ENCODE data around the gene KIAA1217. TPM values are rescaled to one million over a fixed set of nuclear protein-coding genes. Genes with fewer than 3 reads are reported as not detected.

The KIAA1217 gene
- total RNA-seq, 1 experiment from 2014 or later: 76.2 TPM

DNA sequence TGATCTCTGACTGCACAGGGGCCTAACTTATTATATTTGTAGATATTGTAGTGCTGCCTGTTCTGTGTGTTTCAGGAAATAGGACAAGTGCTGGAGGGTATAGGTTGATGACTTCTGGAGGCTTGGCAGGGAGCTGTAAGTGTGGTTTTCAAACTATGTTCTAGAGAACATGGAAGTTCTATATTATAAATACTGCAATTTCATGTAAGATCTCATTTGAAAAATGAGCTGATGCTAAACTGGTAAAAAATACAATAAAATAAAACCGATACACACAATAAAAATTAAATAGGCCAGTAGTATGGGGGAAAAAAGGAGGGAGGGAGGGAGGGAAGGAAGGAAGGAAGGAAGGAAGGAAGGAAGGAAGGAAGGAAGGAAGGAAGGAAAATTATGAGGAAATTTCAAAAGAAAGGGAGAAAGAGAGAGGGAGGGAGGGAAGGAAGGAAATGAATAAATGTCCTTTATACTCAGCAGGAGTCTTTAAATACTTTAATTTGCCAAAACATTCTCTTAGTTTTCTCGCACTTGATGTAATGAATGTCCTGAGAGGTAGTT is 181.3 kb downstream of the KIAA1217 start:
- Histone ChIP-seq H3K27ac (ENCODE audit: low read depth, low read length, poor library complexity, severe bottlenecking) (peak overlapping the region; percentile 100), H3K36me3 (ENCODE audit: insufficient read depth, low read length, poor library complexity, severe bottlenecking) (no peaks in the 10 kb centered on the region), H3K9me3 (ENCODE audit: low read depth, low read length, poor library complexity, severe bottlenecking) (no peaks in the 10 kb centered on the region), H3K4me3 (ENCODE audit: low read depth, low read length, poor library complexity, severe bottlenecking) (no peak overlapping the region), H3K4me1 (ENCODE audit: insufficient read depth, low read length, poor library complexity, severe bottlenecking) (peaks cover 61% of the 10 kb centered on the region), H3K27me3 (replicated peaks; ENCODE audit: insufficient read depth, low read depth, low read length, poor library complexity) (no peaks in the 10 kb centered on the region)
- peak; percentile 96 for DNase-seq (ENCODE audit: low spot score)
- ChIA-PET CTCF (interaction anchor here (0.6 to 1.4 kb wide), 6 partner anchors 93 to 396 kb away, joined by 3 to 6 read pairs (median 3); no protein-coding TSS in a partner anchor), POLR2A (ENCODE audit: low non-redundant PET) (interaction anchor here (0.6 kb wide), 2 partner anchors 19 to 40 kb away, joined by 3 read pairs; no protein-coding TSS in a partner anchor)
- no peak for TF ChIP-seq EZH2 (IDR thresholded peaks at IDR 0.05; ENCODE audit: borderline replicate concordance, low read depth, low read length, poor library complexity, severe bottlenecking)
- TF ChIP-seq, protein P1, sequence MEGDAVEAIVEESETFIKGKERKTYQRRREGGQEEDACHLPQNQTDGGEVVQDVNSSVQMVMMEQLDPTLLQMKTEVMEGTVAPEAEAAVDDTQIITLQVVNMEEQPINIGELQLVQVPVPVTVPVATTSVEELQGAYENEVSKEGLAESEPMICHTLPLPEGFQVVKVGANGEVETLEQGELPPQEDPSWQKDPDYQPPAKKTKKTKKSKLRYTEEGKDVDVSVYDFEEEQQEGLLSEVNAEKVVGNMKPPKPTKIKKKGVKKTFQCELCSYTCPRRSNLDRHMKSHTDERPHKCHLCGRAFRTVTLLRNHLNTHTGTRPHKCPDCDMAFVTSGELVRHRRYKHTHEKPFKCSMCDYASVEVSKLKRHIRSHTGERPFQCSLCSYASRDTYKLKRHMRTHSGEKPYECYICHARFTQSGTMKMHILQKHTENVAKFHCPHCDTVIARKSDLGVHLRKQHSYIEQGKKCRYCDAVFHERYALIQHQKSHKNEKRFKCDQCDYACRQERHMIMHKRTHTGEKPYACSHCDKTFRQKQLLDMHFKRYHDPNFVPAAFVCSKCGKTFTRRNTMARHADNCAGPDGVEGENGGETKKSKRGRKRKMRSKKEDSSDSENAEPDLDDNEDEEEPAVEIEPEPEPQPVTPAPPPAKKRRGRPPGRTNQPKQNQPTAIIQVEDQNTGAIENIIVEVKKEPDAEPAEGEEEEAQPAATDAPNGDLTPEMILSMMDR (conservative IDR thresholded peaks at IDR 0.05; ENCODE audit: low read depth, low read length): no peak
- intact Hi-C loops (cut with micrococcal nuclease; ENCODE audit: unreplicated experiment): loop anchor here (1.0 to 5.0 kb wide), 5 partner anchors 72 to 941 kb away; no protein-coding TSS in a partner anchor
- no TSS peak for BruUV-seq (replicated peaks)

- H3K36me3 ChIP-seq (ENCODE audit: insufficient read depth, low read length, poor library complexity, severe bottlenecking): no peaks in the 10 kb centered on the region
- H3K27ac ChIP-seq (ENCODE audit: low read depth, low read length, poor library complexity, severe bottlenecking): peak overlapping the region; percentile 100
- no peak overlapping the region for H3K4me3 ChIP-seq (ENCODE audit: low read depth, low read length, poor library complexity, severe bottlenecking)
- intact Hi-C loops (cut with micrococcal nuclease; ENCODE audit: unreplicated experiment): loop anchor here (1.0 to 5.0 kb wide), 6 partner anchors 72 to 941 kb away; no protein-coding TSS in a partner anchor
- ChIA-PET POLR2A (ENCODE audit: low non-redundant PET) (interaction anchor here (0.6 kb wide), 1 partner anchor 40 kb away, joined by 3 read pairs; no protein-coding TSS in a partner anchor), CTCF (interaction anchor here (0.6 to 1.4 kb wide), 3 partner anchors 129 to 397 kb away, joined by 3 to 6 read pairs (median 3); no protein-coding TSS in a partner anchor)
- no peaks in the 10 kb centered on the region for H3K9me3 ChIP-seq (ENCODE audit: low read depth, low read length, poor library complexity, severe bottlenecking)
- TSS peak; percentile 86 for BruUV-seq (replicated peaks)
- no peaks in the 10 kb centered on the region for H3K27me3 ChIP-seq (replicated peaks; ENCODE audit: insufficient read depth, low read depth, low read length, poor library complexity)
- TF ChIP-seq EZH2 (IDR thresholded peaks at IDR 0.05; ENCODE audit: borderline replicate concordance, low read depth, low read length, poor library complexity, severe bottlenecking): no peak
- TF ChIP-seq, protein P1 (conservative IDR thresholded peaks at IDR 0.05; ENCODE audit: low read depth, low read length): no peak
- peaks cover 56% of the 10 kb centered on the region for H3K4me1 ChIP-seq (ENCODE audit: insufficient read depth, low read length, poor library complexity, severe bottlenecking)
- DNase-seq (ENCODE audit: low spot score): no peak
Observed at GRCh38 chr10:24390746-24391145, 181.8 kb downstream of the KIAA1217 start.

- H3K9me3 ChIP-seq (ENCODE audit: low read depth, low read length, poor library complexity, severe bottlenecking): no peaks in the 10 kb centered on the region
- no peak overlapping the region for H3K4me3 ChIP-seq (ENCODE audit: low read depth, low read length, poor library complexity, severe bottlenecking)
- CTCF ChIA-PET: interaction anchor here (0.8 kb wide), 1 partner anchor 111 kb away, joined by 3 read pairs; no protein-coding TSS in a partner anchor
- H3K27ac ChIP-seq (ENCODE audit: low read depth, low read length, poor library complexity, severe bottlenecking): peak overlapping the region; percentile 100
- peaks cover 53% of the 10 kb centered on the region for H3K4me1 ChIP-seq (ENCODE audit: insufficient read depth, low read length, poor library complexity, severe bottlenecking)
- H3K27me3 ChIP-seq (replicated peaks; ENCODE audit: insufficient read depth, low read depth, low read length, poor library complexity): no peaks in the 10 kb centered on the region
- TF ChIP-seq, protein P1 (conservative IDR thresholded peaks at IDR 0.05; ENCODE audit: low read depth, low read length): no peak
- no peak for TF ChIP-seq EZH2 (IDR thresholded peaks at IDR 0.05; ENCODE audit: borderline replicate concordance, low read depth, low read length, poor library complexity, severe bottlenecking)
- BruUV-seq (replicated peaks): no TSS peak
- intact Hi-C loops (cut with micrococcal nuclease; ENCODE audit: unreplicated experiment): loop anchor here (5.0 kb wide), 1 partner anchor 69 kb away; no protein-coding TSS in a partner anchor
- DNase-seq (ENCODE audit: low spot score): no peak
- POLR2A ChIA-PET (ENCODE audit: low non-redundant PET): no interaction called here
- no peaks in the 10 kb centered on the region for H3K36me3 ChIP-seq (ENCODE audit: insufficient read depth, low read length, poor library complexity, severe bottlenecking)
Observed at GRCh38 chr10:24393201-24393600, 184.3 kb downstream of the KIAA1217 start.
